Measurements from ENCODE around the gene APELA. TPM values are rescaled to one million over a fixed set of nuclear protein-coding genes. Genes with fewer than 3 reads are reported as not detected.

APELA gene
- polyA plus RNA-seq, 1 donor from 2014 or later = not detected

- no peaks in the 10 kb centered on the region for H3K36me3 ChIP-seq (ENCODE audit: insufficient read depth, low read length)
Measured at GRCh38 chr4:164894702-164895101, 17.7 kb downstream of the APELA start.

DNA sequence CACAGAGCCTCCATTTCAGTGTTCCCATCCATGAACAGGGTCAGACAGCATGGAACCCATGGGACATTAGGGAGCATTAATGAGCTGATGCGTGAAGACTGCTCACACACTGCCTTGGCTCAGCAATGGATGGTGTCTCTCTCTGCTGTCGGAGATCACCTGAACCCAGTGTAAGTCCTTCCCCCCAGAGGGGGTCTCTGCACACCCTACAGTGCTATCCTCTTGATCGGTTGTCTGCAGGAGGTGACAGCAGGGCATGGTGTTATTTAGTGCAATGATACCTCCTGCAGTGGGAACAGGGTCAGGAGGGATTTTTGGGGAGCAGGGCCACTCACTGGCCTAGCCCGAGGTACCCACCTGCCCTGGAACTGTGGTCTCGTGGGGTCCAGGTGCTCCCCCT lies 25.6 kb downstream of the APELA start:
- no peaks in the 10 kb centered on the region for H3F3A ChIP-seq (ENCODE audit: insufficient read depth, low read length, poor library complexity, severe bottlenecking)
- no peaks in the 10 kb centered on the region for H3K36me3 ChIP-seq (ENCODE audit: insufficient read depth, low read length)
- H4K20me1 ChIP-seq (ENCODE audit: insufficient read depth) = no peaks in the 10 kb centered on the region
- H3K4me2 ChIP-seq (ENCODE audit: low read length) = no peak overlapping the region
- H3K27me3 ChIP-seq (ENCODE audit: insufficient read depth, low read depth, low read length) = no peaks in the 10 kb centered on the region
- H3K4me3 ChIP-seq (ENCODE audit: low read length) = no peak overlapping the region
- no peaks in the 10 kb centered on the region for H3K9me2 ChIP-seq (ENCODE audit: insufficient read depth, low read length)
- H3K27ac ChIP-seq (ENCODE audit: low read length) = no peak overlapping the region
- H3K9me3 ChIP-seq (ENCODE audit: low read length) = no peaks in the 10 kb centered on the region
- H3K9ac ChIP-seq (ENCODE audit: low read length) = no peak overlapping the region
- no peaks in the 10 kb centered on the region for H3K79me2 ChIP-seq (replicated peaks; ENCODE audit: insufficient read depth, low read length)
- no peak overlapping the region for H2AFZ ChIP-seq (ENCODE audit: low read depth, low read length)
- no peak for TF ChIP-seq RAD21 (conservative IDR thresholded peaks at IDR 0.05)
- no peak for TF ChIP-seq EP300 (conservative IDR thresholded peaks at IDR 0.05; ENCODE audit: poor library complexity, severe bottlenecking)
- TF ChIP-seq, protein P1, sequence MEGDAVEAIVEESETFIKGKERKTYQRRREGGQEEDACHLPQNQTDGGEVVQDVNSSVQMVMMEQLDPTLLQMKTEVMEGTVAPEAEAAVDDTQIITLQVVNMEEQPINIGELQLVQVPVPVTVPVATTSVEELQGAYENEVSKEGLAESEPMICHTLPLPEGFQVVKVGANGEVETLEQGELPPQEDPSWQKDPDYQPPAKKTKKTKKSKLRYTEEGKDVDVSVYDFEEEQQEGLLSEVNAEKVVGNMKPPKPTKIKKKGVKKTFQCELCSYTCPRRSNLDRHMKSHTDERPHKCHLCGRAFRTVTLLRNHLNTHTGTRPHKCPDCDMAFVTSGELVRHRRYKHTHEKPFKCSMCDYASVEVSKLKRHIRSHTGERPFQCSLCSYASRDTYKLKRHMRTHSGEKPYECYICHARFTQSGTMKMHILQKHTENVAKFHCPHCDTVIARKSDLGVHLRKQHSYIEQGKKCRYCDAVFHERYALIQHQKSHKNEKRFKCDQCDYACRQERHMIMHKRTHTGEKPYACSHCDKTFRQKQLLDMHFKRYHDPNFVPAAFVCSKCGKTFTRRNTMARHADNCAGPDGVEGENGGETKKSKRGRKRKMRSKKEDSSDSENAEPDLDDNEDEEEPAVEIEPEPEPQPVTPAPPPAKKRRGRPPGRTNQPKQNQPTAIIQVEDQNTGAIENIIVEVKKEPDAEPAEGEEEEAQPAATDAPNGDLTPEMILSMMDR (IDR thresholded peaks at IDR 0.05; ENCODE audit: poor library complexity, severe bottlenecking) = no peak
- no peak for TF ChIP-seq MXI1 (conservative IDR thresholded peaks at IDR 0.05; ENCODE audit: poor library complexity, severe bottlenecking)
- TF ChIP-seq TAF1 (IDR thresholded peaks at IDR 0.05; ENCODE audit: low read depth) = no peak
- TF ChIP-seq EZH2 (IDR thresholded peaks at IDR 0.05; ENCODE audit: borderline replicate concordance, insufficient read depth, low read length, poor library complexity, severe bottlenecking) = no peak
- TF ChIP-seq POLR2AphosphoS5 (IDR thresholded peaks at IDR 0.05) = no peak
- no peak for TF ChIP-seq REST (IDR thresholded peaks at IDR 0.05; ENCODE audit: borderline replicate concordance)

More at GRCh38 chr4:164894702-164895101, 17.7 kb downstream of the APELA start:
- Histone ChIP-seq H3F3A (ENCODE audit: insufficient read depth, low read length, poor library complexity, severe bottlenecking) (no peaks in the 10 kb centered on the region), H3K9ac (ENCODE audit: low read length) (no peak overlapping the region), H3K27ac (ENCODE audit: low read length) (no peak overlapping the region), H3K4me2 (ENCODE audit: low read length) (no peak overlapping the region), H3K9me3 (ENCODE audit: low read length) (no peaks in the 10 kb centered on the region), H3K27me3 (ENCODE audit: insufficient read depth, low read depth, low read length) (no peaks in the 10 kb centered on the region), H4K20me1 (ENCODE audit: insufficient read depth) (no peaks in the 10 kb centered on the region), H2AFZ (ENCODE audit: low read depth, low read length) (no peak overlapping the region), H3K4me3 (ENCODE audit: low read length) (no peak overlapping the region), H3K79me2 (replicated peaks; ENCODE audit: insufficient read depth, low read length) (no peaks in the 10 kb centered on the region), H3K9me2 (ENCODE audit: insufficient read depth, low read length) (no peaks in the 10 kb centered on the region)
- TF ChIP-seq EP300 (conservative IDR thresholded peaks at IDR 0.05; ENCODE audit: poor library complexity, severe bottlenecking) = no peak
- TF ChIP-seq TAF1 (IDR thresholded peaks at IDR 0.05; ENCODE audit: low read depth) = no peak
- TF ChIP-seq MXI1 (conservative IDR thresholded peaks at IDR 0.05; ENCODE audit: poor library complexity, severe bottlenecking) = no peak
- TF ChIP-seq EZH2 (IDR thresholded peaks at IDR 0.05; ENCODE audit: borderline replicate concordance, insufficient read depth, low read length, poor library complexity, severe bottlenecking) = no peak
- TF ChIP-seq, protein P1 (IDR thresholded peaks at IDR 0.05; ENCODE audit: poor library complexity, severe bottlenecking) = no peak
- TF ChIP-seq REST (IDR thresholded peaks at IDR 0.05; ENCODE audit: borderline replicate concordance) = no peak
- TF ChIP-seq SMC3 (conservative IDR thresholded peaks at IDR 0.05; ENCODE audit: poor library complexity) = no peak
- no peak for TF ChIP-seq POLR2AphosphoS5 (IDR thresholded peaks at IDR 0.05)
- TF ChIP-seq RAD21 (conservative IDR thresholded peaks at IDR 0.05) = no peak

All from neural cell (in vitro differentiated cells).